H1 (cell line): ENCODE results near the gene TMEM204. TPM values are rescaled to one million over a fixed set of nuclear protein-coding genes. Genes with fewer than 3 reads are reported as not detected.
A peak's percentile ranks its signal among the peaks of the same experiment; 100 is the strongest.

Experiments used
- CTCF ChIA-PET: fragments of 300-600 bp; sonication (Branson Sonifier 250); formaldehyde crosslinking; loops from one replicate; lab custom pipeline; 2021; ENCODE audit not compliant: partially characterized antibody; lab: Charles Lee
- POLR2A ChIA-PET: fragments of 300-600 bp; sonication (Branson Sonifier 250); formaldehyde crosslinking; loops from one replicate; lab custom pipeline; 2021; ENCODE audit warnings: inconsistent platforms; ENCODE audit not compliant: partially characterized antibody; lab: Charles Lee
- DNase-seq, 2 experiments: peaks; one replicate each; pipeline versions ENCODE4 v3.0.0 to v3.0.0-alpha.2; 2010 to 2022; ENCODE audit warnings: low spot score in 2 of 2, low read depth in 1 of 2, mixed read lengths in 1 of 2
- FAIRE-seq: peaks from 2 replicates; lab custom pipeline; 2011; peaks lifted over from hg19 to GRCh38; lab: Jason Lieb, UNC
- H2AFZ ChIP-seq: 2 replicates; pipeline ENCODE4 v1.8.1; 2012; ENCODE audit warnings: low read length, inconsistent platforms
- H2AK5ac ChIP-seq: 2 replicates; pipeline ENCODE4 v1.6.1; 2013; ENCODE audit warnings: low read depth, low read length
- H2BK120ac ChIP-seq: replicated peaks from 2 replicates; pipeline ENCODE3; 2013; ENCODE audit warnings: low read depth, low read length, inconsistent platforms
- H2BK12ac ChIP-seq: 2 replicates; pipeline ENCODE4 v1.6.1; 2013; ENCODE audit warnings: low read depth, low read length
- H2BK15ac ChIP-seq: 2 replicates; pipeline ENCODE4 v1.6.1; 2013; ENCODE audit warnings: low read length
- H2BK20ac ChIP-seq: 2 replicates; pipeline ENCODE4 v1.6.1; 2013; ENCODE audit warnings: low read length
- H2BK5ac ChIP-seq: 2 replicates; pipeline ENCODE4 v1.6.1; 2013; ENCODE audit warnings: low read depth, low read length
- H3K14ac ChIP-seq: 2 replicates; pipeline ENCODE4 v1.6.1; 2013; ENCODE audit warnings: inconsistent platforms; ENCODE audit not compliant: insufficient read length
- H3K18ac ChIP-seq: 2 replicates; pipeline ENCODE4 v1.6.1; 2013; ENCODE audit warnings: low read length; ENCODE audit errors: extremely low read depth
- H3K23ac ChIP-seq: 2 replicates; pipeline ENCODE4 v1.6.1; 2013; ENCODE audit warnings: inconsistent platforms; ENCODE audit not compliant: insufficient read length
- H3K23me2 ChIP-seq: 2 replicates; pipeline ENCODE4 v1.6.1; 2013; ENCODE audit warnings: low read depth, low read length
- H3K27ac ChIP-seq: 2 replicates; pipeline ENCODE4 v1.6.1; 2011; ENCODE audit warnings: low read depth, low read length, inconsistent platforms
- H3K27me3 ChIP-seq, 4 experiments: replicated peaks in 1 of 4; 1 replicate in 1 of 4; 2 replicates in 3 of 4; pipeline versions ENCODE4 v1.6.1 to v1.8.1; 2011 to 2013; ENCODE audit warnings: low read length in 3 of 4, mild to moderate bottlenecking in 3 of 4, inconsistent platforms in 2 of 4, mixed read lengths in 2 of 4, moderate library complexity in 1 of 4; ENCODE audit not compliant: control insufficient read depth in 3 of 4, insufficient read depth in 3 of 4; ENCODE audit errors: extremely low read depth in 1 of 4
- H3K36me3 ChIP-seq, 4 experiments: 2 replicates each; pipeline versions ENCODE4 v1.6.1 to v1.8.1; 2011 to 2013; ENCODE audit warnings: mild to moderate bottlenecking in 4 of 4, low read length in 3 of 4, moderate library complexity in 2 of 4, control low read depth in 1 of 4, inconsistent platforms in 1 of 4; ENCODE audit not compliant: insufficient read depth in 4 of 4, control insufficient read depth in 2 of 4
- H3K4ac ChIP-seq: replicated peaks from 2 replicates; pipeline ENCODE3; 2013; ENCODE audit warnings: low read length, low read depth, mixed read lengths, inconsistent platforms; ENCODE audit not compliant: insufficient read length
- H3K4me1 ChIP-seq, 4 experiments: replicated peaks in 1 of 4; 1 replicate in 1 of 4; 2 replicates in 3 of 4; pipeline versions ENCODE4 v1.6.1 to v1.8.1; 2011 to 2013; ENCODE audit warnings: low read length in 3 of 4, inconsistent platforms in 2 of 4, mixed read lengths in 1 of 4; ENCODE audit not compliant: insufficient read depth in 4 of 4, control insufficient read depth in 3 of 4
- H3K4me2 ChIP-seq, 2 experiments: 2 replicates each; pipeline versions ENCODE4 v1.6.1 to v1.8.1; 2011 to 2013; ENCODE audit warnings: low read depth in 2 of 2, low read length in 2 of 2, control low read depth in 1 of 2, inconsistent platforms in 1 of 2, mild to moderate bottlenecking in 1 of 2; ENCODE audit not compliant: insufficient read depth in 1 of 2
- H3K4me3 ChIP-seq, 4 experiments: fragments of 200-600, 300-600 bp in 1 of 4; sonication (generic), shearing (Covaris generic), sonication (Bioruptor Twin) in 1 of 4; 2 replicates each; pipeline versions ENCODE4 v1.5.1 to v1.8.1; 2011 to 2016; ENCODE audit warnings: low read length in 4 of 4, low read depth in 3 of 4, control low read depth in 2 of 4, inconsistent platforms in 2 of 4, mild to moderate bottlenecking in 2 of 4, mixed read lengths in 1 of 4, moderate library complexity in 1 of 4; ENCODE audit not compliant: insufficient read depth in 2 of 4; ENCODE audit errors: extremely low read depth in 1 of 4
- H3K56ac ChIP-seq: replicated peaks from 2 replicates; pipeline ENCODE3; 2013; ENCODE audit warnings: low read depth, mild to moderate bottlenecking, mixed read lengths, low read length, inconsistent platforms; ENCODE audit not compliant: insufficient read length
- H3K79me1 ChIP-seq: 2 replicates; pipeline ENCODE4 v1.6.1; 2013; ENCODE audit warnings: low read depth, low read length, control low read depth
- H3K79me2 ChIP-seq, 2 experiments: 2 replicates each; pipeline versions ENCODE4 v1.6.1 to v1.8.1; 2012 to 2013; ENCODE audit warnings: low read length in 2 of 2, mild to moderate bottlenecking in 2 of 2, inconsistent platforms in 1 of 2; ENCODE audit not compliant: insufficient read depth in 2 of 2, control insufficient read depth in 1 of 2
- H3K9ac ChIP-seq, 4 experiments: replicated peaks in 1 of 4; 1 replicate in 1 of 4; 2 replicates in 3 of 4; pipeline versions ENCODE4 v1.6.1 to v1.8.1; 2011 to 2013; ENCODE audit warnings: low read depth in 3 of 4, low read length in 3 of 4, control low read depth in 2 of 4, mild to moderate bottlenecking in 2 of 4, moderate library complexity in 2 of 4, inconsistent platforms in 1 of 4; ENCODE audit errors: extremely low read depth in 1 of 4
- H3K9me3 ChIP-seq, 2 experiments: 2 replicates each; pipeline versions ENCODE4 v1.6.1 to v1.8.1; 2012 to 2013; ENCODE audit warnings: mild to moderate bottlenecking in 2 of 2, moderate library complexity in 2 of 2, control low read depth in 1 of 2, inconsistent platforms in 1 of 2, low read depth in 1 of 2, low read length in 1 of 2, mixed read lengths in 1 of 2; ENCODE audit not compliant: insufficient read depth in 2 of 2
- H4K20me1 ChIP-seq, 2 experiments: replicated peaks in 1 of 2; 2 replicates each; pipeline versions ENCODE3 to v1.8.1; 2011 to 2013; ENCODE audit warnings: inconsistent platforms in 2 of 2, low read length in 2 of 2, mild to moderate bottlenecking in 1 of 2; ENCODE audit not compliant: insufficient read depth in 2 of 2, control insufficient read depth in 1 of 2
- H4K5ac ChIP-seq: 2 replicates; pipeline ENCODE4 v1.6.1; 2013; ENCODE audit warnings: low read length, low read depth, mixed read lengths, inconsistent platforms; ENCODE audit not compliant: insufficient read length
- H4K8ac ChIP-seq: 2 replicates; pipeline ENCODE4 v1.8.0; 2013; ENCODE audit warnings: mild to moderate bottlenecking, moderate library complexity, low read length, inconsistent platforms; ENCODE audit not compliant: insufficient read depth; ENCODE audit errors: extremely low read depth
- H4K91ac ChIP-seq: replicated peaks from 2 replicates; pipeline ENCODE3; 2013; ENCODE audit warnings: low read length, mixed read lengths, inconsistent platforms; ENCODE audit not compliant: insufficient read length
- BCL11A ChIP-seq, 2 experiments: IDR thresholded peaks; one replicate each; pipeline ENCODE4 v1.6.1; 2011; ENCODE audit warnings: low read depth in 2 of 2, low read length in 2 of 2, mild to moderate bottlenecking in 2 of 2
- JUN ChIP-seq: IDR thresholded peaks from 2 replicates; pipeline ENCODE4 v1.6.1; 2011; ENCODE audit warnings: low read depth, mild to moderate bottlenecking, improper control_type of control experiment, low read length
- RFX5 ChIP-seq: IDR thresholded peaks from 2 replicates; pipeline ENCODE4 v1.6.1; 2011; ENCODE audit warnings: low read depth, low read length, improper control_type of control experiment, borderline replicate concordance
- RNF2 ChIP-seq: fragments of 200-900, 300-1000 bp; sonication (generic); IDR thresholded peaks from 2 replicates; pipeline ENCODE4 v1.7.1; 2016; ENCODE audit warnings: borderline replicate concordance, low read depth, mild to moderate bottlenecking, antibody characterized with exemption, low read length; ENCODE audit not compliant: poor library complexity, severe bottlenecking; ENCODE audit errors: missing control alignments
- USF2 ChIP-seq: IDR thresholded peaks from 2 replicates; pipeline ENCODE4 v1.6.1; 2011; ENCODE audit warnings: low read length, improper control_type of control experiment
- WGBS, 2 experiments: shearing (Covaris generic) in 1 of 2; methylation state at CpG; one replicate each; pipeline versions ENCODE4 v1.1.6 to v1.1.7; 2013 to 2015; ENCODE audit warnings: low lambda C conversion rate in 2 of 2, mixed read lengths in 2 of 2, inconsistent platforms in 1 of 2, low coverage in 1 of 2, missing lambda C conversion rate in 1 of 2; ENCODE audit not compliant: insufficient replicate concordance in 2 of 2, insufficient coverage in 1 of 2, insufficient read length in 1 of 2; ENCODE audit errors: extremely low coverage in 1 of 2, missing lambda C conversion rate in 1 of 2; 5-methylcytosine and 5-hydroxymethylcytosine counted together
- polyA plus RNA-seq, 7 experiments: library from polyadenylated mRNA; depleted of rRNA in 3 of 7; stranded (reverse) in 5 of 7; unstranded in 2 of 7; fragments of >200 nt in 5 of 7; fragments of 200-250 nt in 2 of 7; gene quantifications; 1 replicate in 5 of 7; 2 replicates in 1 of 7; 4 replicates in 1 of 7; pipeline versions ENCODE4 v1.2.1 to v1.2.3, GENCODE V29; 2011 to 2013; ENCODE audit warnings: missing spikeins in 2 of 7, mixed read lengths in 2 of 7
- total RNA-seq: library from RNA; stranded (reverse); fragmentation: NEBNext Ultra II Directional; extraction: Animal tissue kit (Norgen Biotek cat#: 25700); gene quantifications from 2 replicates; pipeline ENCODE4 v1.2.1, GENCODE V29; 2021

The TMEM204 gene
- total and polyA plus RNA-seq, 2 of the 8 experiments (the other 6 are each of a cell fraction or from before 2014, with no cell fraction given) = not detected

DNA sequence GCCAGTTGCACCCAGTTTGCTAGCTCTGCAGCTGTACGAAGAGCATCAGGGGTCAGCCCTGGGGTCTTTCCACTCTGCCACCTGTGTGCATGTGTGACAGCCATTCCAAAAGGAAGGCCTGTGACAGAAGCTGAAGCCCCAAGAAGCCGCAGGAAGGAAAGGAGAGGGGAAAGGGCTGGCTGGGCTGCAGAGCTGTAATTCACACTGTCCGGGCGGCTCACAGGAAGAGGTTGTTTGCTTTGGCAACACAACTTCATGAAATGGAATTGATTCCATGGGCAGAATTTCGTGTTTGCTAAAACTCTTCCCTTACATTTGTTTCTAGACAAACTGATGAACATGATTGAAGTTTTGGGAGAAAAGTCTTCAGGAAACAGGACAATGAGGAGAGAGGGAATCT, 14.8 kb downstream of the TMEM204 start:
- Histone ChIP-seq H3K14ac (no peak overlapping the region), H3K4me2 (no peak overlapping the region), H3K79me2 (no peaks in the 10 kb centered on the region), H2BK120ac (no peak overlapping the region), H2BK20ac (no peak overlapping the region), H3K9me3 (no peaks in the 10 kb centered on the region), H3K4ac (no peak overlapping the region), H3K18ac (no peak overlapping the region), H2AFZ (no peak overlapping the region), H3K9ac (no peak overlapping the region), H4K91ac (no peak overlapping the region), H2BK5ac (no peak overlapping the region), H2AK5ac (no peak overlapping the region), H4K5ac (no peak overlapping the region), H4K20me1 (peaks cover 2% of the 10 kb centered on the region in 2 experiments), H2BK12ac (no peak overlapping the region), H3K36me3 (peaks cover 0 to 3% (median 0%) of the 10 kb centered on the region in 4 experiments; a peak in 1 of 8 replicates), H3K23me2 (no peaks in the 10 kb centered on the region), H3K4me1 (no peaks in the 10 kb centered on the region), H3K56ac (no peak overlapping the region), H3K79me1 (no peaks in the 10 kb centered on the region; the same call in 1 of the 2 replicates), H4K8ac (peak overlapping the region; percentile 51; the same call in 1 of the 2 replicates), H2BK15ac (no peak overlapping the region), H3K27me3 (no peaks in the 10 kb centered on the region), H3K23ac (no peak overlapping the region), H3K27ac (no peak overlapping the region), H3K4me3 (no peak overlapping the region)
- ChIA-PET POLR2A (interaction anchor here (1.3 to 1.9 kb wide), 2 partner anchors 9 to 14 kb away, joined by 4 read pairs; partner anchors contain the start of gene TMEM204), CTCF (interaction anchor here (1.0 to 2.5 kb wide), 2 partner anchors 9 to 119 kb away, joined by 5 to 12 read pairs; no protein-coding TSS in a partner anchor)
- FAIRE-seq = no peak
- DNase-seq = no peak
- 81% methylated on average over 5 of the region's 5 CpGs; no CpG with 5 or more reads in 1 of the 2 experiments for WGBS, 2 experiments
- no peak for TF ChIP-seq RFX5
- TF ChIP-seq BCL11A (IDR thresholded peaks at IDR 0.05; ENCODE audit: low read depth in 2 of 2, low read length in 2 of 2) = no peak
- no peak for TF ChIP-seq JUN
- no peak for TF ChIP-seq RNF2
- no peak for TF ChIP-seq USF2
